ENCODE data around the gene ZC2HC1B. TPM values are rescaled to one million over a fixed set of nuclear protein-coding genes. Genes with fewer than 3 reads are reported as not detected.
A peak's percentile ranks its signal among the peaks of the same experiment; 100 is the strongest.

ZC2HC1B gene
- total and polyA plus RNA-seq, 2 donors from 2014 or later, result not detected

DNA sequence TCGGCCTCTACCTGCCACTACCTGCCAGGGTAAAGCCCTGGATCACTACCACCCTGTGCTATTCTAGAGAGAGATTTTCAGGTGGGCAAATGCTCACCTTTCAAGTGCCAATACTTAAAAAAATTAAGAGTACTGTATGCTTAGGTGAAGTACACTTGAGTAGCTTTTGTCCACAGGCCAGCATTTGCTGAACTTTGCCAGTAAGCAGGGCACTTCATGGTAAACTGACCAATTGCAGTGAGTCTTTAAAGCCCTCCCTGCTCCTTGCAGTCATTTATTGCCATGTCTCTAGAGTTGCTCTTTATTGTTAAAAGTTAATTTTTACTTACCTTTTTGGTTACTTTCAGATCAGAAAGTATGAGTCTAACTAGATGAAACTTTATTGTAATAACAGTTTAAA lies 85.3 kb downstream of the ZC2HC1B start:
- no peak for FAIRE-seq
- peak overlapping the region in 2 of 3 donors; percentile 32 to 47 for H3K4me3 ChIP-seq (ENCODE audit: low read length in 3 of 3)
- H3K4me1 ChIP-seq (ENCODE audit: control insufficient read depth in 2 of 3, insufficient read depth in 2 of 3, low read depth in 1 of 3, low read length in 3 of 3), result peaks cover 0 to 9% (median 2%) of the 10 kb centered on the region in 3 donors
- peaks cover 0 to 7% (median 7%) of the 10 kb centered on the region in 3 donors for H3K36me3 ChIP-seq (ENCODE audit: control insufficient read depth in 2 of 3, insufficient read depth in 3 of 3, low read length in 3 of 3)
- H3K27ac ChIP-seq (ENCODE audit: low read depth in 2 of 2, low read length in 2 of 2), result no peak overlapping the region
- TF ChIP-seq, protein P1, sequence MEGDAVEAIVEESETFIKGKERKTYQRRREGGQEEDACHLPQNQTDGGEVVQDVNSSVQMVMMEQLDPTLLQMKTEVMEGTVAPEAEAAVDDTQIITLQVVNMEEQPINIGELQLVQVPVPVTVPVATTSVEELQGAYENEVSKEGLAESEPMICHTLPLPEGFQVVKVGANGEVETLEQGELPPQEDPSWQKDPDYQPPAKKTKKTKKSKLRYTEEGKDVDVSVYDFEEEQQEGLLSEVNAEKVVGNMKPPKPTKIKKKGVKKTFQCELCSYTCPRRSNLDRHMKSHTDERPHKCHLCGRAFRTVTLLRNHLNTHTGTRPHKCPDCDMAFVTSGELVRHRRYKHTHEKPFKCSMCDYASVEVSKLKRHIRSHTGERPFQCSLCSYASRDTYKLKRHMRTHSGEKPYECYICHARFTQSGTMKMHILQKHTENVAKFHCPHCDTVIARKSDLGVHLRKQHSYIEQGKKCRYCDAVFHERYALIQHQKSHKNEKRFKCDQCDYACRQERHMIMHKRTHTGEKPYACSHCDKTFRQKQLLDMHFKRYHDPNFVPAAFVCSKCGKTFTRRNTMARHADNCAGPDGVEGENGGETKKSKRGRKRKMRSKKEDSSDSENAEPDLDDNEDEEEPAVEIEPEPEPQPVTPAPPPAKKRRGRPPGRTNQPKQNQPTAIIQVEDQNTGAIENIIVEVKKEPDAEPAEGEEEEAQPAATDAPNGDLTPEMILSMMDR (IDR thresholded peaks at IDR 0.05; ENCODE audit: borderline replicate concordance, extremely low read depth, insufficient read depth), result no peak
- no peaks in the 10 kb centered on the region for H3K27me3 ChIP-seq (ENCODE audit: control insufficient read depth, insufficient read depth, low read length)
- H3K9me3 ChIP-seq (ENCODE audit: control insufficient read depth in 2 of 3, insufficient read depth in 1 of 3, low read length in 3 of 3), result peaks cover 0 to 9% (median 0%) of the 10 kb centered on the region in 3 donors
- peak in 1 of 5 donors; percentile 8 for DNase-seq
- H3K9ac ChIP-seq (ENCODE audit: low read length in 3 of 3), result no peak overlapping the region
- intact Hi-C loops (cut with DNase I), result no loop called here

DNA sequence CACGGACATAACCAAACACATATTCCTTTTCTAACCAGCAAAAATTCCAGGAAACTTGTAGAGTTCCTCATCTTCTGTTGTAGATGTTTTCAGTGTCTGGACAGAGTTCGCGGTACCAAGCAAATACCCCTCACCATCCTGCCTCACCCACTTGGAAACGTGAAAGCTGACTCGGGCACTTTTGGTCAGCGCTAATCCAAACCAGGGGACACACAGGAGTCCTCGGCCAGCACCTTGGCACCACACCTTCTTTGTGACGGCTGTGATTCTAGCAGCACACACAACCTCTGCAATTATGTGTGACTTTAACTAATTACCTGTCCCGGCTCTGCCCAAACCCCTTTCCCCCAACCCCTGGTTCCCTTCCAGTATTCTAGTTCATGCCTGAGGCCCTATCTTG lies 85.7 kb downstream of the ZC2HC1B start:
- Histone ChIP-seq H3K4me3 (ENCODE audit: low read length in 3 of 3) (peak overlapping the region in 2 of 3 donors; percentile 32 to 47), H3K27me3 (ENCODE audit: control insufficient read depth, insufficient read depth, low read length) (no peaks in the 10 kb centered on the region), H3K9me3 (ENCODE audit: control insufficient read depth in 2 of 3, insufficient read depth in 1 of 3, low read length in 3 of 3) (peaks cover 0 to 9% (median 0%) of the 10 kb centered on the region in 3 donors), H3K4me1 (ENCODE audit: control insufficient read depth in 2 of 3, insufficient read depth in 2 of 3, low read depth in 1 of 3, low read length in 3 of 3) (peaks cover 0 to 9% (median 2%) of the 10 kb centered on the region in 3 donors), H3K36me3 (ENCODE audit: control insufficient read depth in 2 of 3, insufficient read depth in 3 of 3, low read length in 3 of 3) (peaks cover 0 to 7% (median 7%) of the 10 kb centered on the region in 3 donors), H3K27ac (ENCODE audit: low read depth in 2 of 2, low read length in 2 of 2) (peak overlapping the region in 1 of 2 donors; percentile 18), H3K9ac (ENCODE audit: low read length in 3 of 3) (no peak overlapping the region)
- no peak for DNase-seq
- TF ChIP-seq, protein P1 (IDR thresholded peaks at IDR 0.05; ENCODE audit: borderline replicate concordance, extremely low read depth, insufficient read depth), result no peak
- no peak for FAIRE-seq
- intact Hi-C loops (cut with DNase I), result no loop called here

DNA sequence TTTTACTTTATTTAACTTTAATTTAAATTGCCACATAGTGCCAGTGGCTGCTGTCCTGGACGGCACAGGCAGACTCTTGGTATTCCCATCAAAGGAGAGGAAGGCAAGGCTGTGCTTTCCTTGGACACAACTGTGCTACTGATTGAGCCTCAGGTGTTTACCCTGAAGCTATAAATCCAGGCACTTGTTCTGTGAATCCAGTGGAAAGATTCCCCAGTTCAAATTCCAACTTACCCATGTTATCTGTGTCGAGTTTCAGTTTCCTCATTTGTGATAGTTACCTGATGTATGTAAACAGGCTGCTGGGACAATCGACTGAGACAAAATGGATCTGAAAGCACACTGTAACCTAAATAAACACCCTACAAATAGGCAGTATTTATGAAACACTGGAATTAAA lies 86.6 kb downstream of the ZC2HC1B start:
- no peak overlapping the region for H3K9ac ChIP-seq (ENCODE audit: low read length in 3 of 3)
- DNase-seq (no peak), FAIRE-seq (no peak)
- peaks cover 0 to 9% (median 2%) of the 10 kb centered on the region in 3 donors for H3K4me1 ChIP-seq (ENCODE audit: control insufficient read depth in 2 of 3, insufficient read depth in 2 of 3, low read depth in 1 of 3, low read length in 3 of 3)
- no peaks in the 10 kb centered on the region for H3K27me3 ChIP-seq (ENCODE audit: control insufficient read depth, insufficient read depth, low read length)
- intact Hi-C loops (cut with DNase I), result no loop called here
- peaks cover 0 to 7% (median 7%) of the 10 kb centered on the region in 3 donors for H3K36me3 ChIP-seq (ENCODE audit: control insufficient read depth in 2 of 3, insufficient read depth in 3 of 3, low read length in 3 of 3)
- peaks cover 0 to 9% (median 0%) of the 10 kb centered on the region in 3 donors for H3K9me3 ChIP-seq (ENCODE audit: control insufficient read depth in 2 of 3, insufficient read depth in 1 of 3, low read length in 3 of 3)
- H3K27ac ChIP-seq (ENCODE audit: low read depth in 2 of 2, low read length in 2 of 2), result no peak overlapping the region
- H3K4me3 ChIP-seq (ENCODE audit: low read length in 3 of 3), result no peak overlapping the region
- TF ChIP-seq, protein P1 (IDR thresholded peaks at IDR 0.05; ENCODE audit: borderline replicate concordance, extremely low read depth, insufficient read depth), result no peak
